HAP-1 (cell line): ENCODE results near the gene ERO1B.
"Not testable (repeated sequence)": the region's sequence is repeated elsewhere in the genome, so short reads cannot be mapped to it uniquely, and the experiment has no call there.

Experiments used
- DNase-seq, 2 experiments: peaks; one replicate each; pipeline ENCODE4 v3.0.0-alpha.2; 2016 to 2020; ENCODE audit warnings: low spot score in 2 of 2
- H3K27me3 ChIP-seq: fragments of 250-450 bp; sonication (Bioruptor Pico); 2 replicates; pipeline ENCODE4 v1.5.1; 2020; ENCODE audit warnings: low read depth, mild to moderate bottlenecking, moderate library complexity
- H3K36me3 ChIP-seq: fragments of 250-450 bp; sonication (Bioruptor Pico); replicated peaks from 2 replicates; pipeline ENCODE4 v1.5.1; 2020; ENCODE audit warnings: mild to moderate bottlenecking
- H3K4me1 ChIP-seq: fragments of 250-450 bp; sonication (Bioruptor Pico); 2 replicates; pipeline ENCODE4 v1.5.1; 2020; ENCODE audit warnings: mild to moderate bottlenecking
- H3K4me3 ChIP-seq: fragments of 250-450 bp; sonication (Bioruptor Pico); 2 replicates; pipeline ENCODE4 v1.5.1; 2020; ENCODE audit warnings: mild to moderate bottlenecking, moderate library complexity
- H3K9me3 ChIP-seq: fragments of 250-450 bp; sonication (Bioruptor Pico); 2 replicates; pipeline ENCODE4 v1.5.1; 2020; ENCODE audit warnings: mild to moderate bottlenecking, moderate library complexity
- in situ Hi-C: fragments of 300-500 bp; cut with MboI; formaldehyde crosslinking; loops from 3 replicates; pipeline ENCODE4 v1.14.3; 2020; ENCODE audit warnings: low sequenced_read_pairs, inconsistent platforms, mixed read lengths

The ERO1B gene, protein sequence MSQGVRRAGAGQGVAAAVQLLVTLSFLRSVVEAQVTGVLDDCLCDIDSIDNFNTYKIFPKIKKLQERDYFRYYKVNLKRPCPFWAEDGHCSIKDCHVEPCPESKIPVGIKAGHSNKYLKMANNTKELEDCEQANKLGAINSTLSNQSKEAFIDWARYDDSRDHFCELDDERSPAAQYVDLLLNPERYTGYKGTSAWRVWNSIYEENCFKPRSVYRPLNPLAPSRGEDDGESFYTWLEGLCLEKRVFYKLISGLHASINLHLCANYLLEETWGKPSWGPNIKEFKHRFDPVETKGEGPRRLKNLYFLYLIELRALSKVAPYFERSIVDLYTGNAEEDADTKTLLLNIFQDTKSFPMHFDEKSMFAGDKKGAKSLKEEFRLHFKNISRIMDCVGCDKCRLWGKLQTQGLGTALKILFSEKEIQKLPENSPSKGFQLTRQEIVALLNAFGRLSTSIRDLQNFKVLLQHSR

DNA sequence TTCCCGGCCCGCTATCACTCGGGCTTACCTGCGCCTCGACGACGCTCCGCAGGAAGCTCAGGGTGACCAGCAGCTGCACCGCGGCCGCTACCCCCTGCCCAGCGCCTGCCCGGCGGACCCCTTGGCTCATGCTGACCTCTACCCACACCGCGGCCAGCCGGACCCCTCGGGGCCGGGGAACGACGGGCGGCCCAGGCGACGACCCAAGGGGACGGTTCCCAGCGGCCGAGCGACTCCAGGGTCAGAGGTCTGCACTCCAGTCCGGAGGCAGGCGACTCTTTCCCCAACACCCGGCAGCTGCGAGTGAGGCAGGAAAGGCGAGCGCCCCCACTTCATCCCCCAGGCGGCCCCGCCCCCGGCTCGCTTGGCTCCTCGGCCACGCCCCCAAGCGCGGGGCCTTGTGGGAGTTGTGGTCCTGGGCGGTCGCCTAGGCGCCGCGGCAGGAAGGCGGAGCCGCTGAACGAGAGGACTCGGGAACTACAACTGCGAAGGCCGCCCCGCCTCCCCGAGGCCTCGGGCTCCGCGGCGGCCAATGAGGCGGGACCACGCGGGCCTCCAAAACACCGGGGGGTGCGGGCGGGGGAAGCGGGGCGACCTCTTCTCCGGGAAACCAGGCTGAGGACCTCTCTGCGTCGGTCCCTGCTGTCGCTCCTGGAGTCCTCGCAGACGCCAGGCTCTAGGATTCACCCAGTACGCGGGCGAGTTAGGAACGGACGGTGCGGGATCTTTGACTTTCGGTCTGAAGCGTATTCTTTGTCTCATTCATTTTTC, at the start of gene ERO1B:
ERO1B (minus strand) TSS at position 305 of the 771 bp plus-strand sequence; CDS start at position 130, 175 bp downstream.
- Histone ChIP-seq H3K9me3 (no peaks in the 10 kb centered on the region), H3K4me3 (peak within 1 kb of the TSS; percentile 88), H3K27me3 (no peaks in the 10 kb centered on the region), H3K4me1 (peaks cover 16% of the 10 kb centered on the region), H3K36me3 (no peaks in the 10 kb centered on the region)
- in situ Hi-C loops, result no loop called here
- DNase-seq, result peak; percentile 92 to 97

DNA sequence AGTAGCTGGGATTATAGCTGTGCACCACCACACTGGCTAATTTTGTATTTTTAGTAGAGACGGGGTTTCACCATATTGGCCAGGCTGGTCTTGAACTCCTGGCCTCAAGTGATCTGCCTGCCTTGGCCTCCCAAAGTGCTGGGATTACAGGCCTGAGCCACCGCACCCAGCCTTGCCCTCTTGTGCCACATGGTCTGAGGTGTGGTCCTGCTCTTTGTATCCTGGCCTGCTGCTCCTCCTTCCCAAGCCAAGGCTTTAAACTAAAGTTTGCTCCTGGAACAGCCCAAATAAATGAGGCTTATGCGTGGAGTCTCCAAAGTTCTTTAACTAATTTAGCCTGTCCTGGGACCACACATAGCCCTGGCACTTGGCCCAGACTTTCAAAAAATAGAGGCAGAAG, 49.7 kb upstream of the ERO1B start:
- H3K36me3 ChIP-seq, H3K4me3 ChIP-seq, DNase-seq, in situ Hi-C loops, H3K9me3 ChIP-seq, H3K4me1 ChIP-seq, H3K27me3 ChIP-seq: not testable (repeated sequence)

DNA sequence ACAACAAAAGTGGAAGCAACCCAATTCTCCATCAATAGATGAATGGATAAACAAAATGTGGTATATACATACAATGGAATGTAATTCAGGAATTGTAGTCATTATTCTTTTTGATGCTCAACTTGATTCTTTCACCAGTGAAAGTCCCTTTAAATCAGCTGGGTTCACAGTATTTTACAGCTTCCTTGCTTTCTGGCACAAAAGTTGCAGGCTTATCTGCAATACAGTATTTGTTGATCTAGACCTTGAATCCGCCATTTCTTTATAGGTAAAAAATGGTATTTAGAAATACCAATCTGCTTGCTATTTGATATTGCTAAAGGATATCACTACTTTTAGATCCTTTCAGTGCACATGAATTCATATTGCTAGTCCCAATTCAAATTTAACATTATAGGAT, 44.7 kb upstream of the ERO1B start:
- Histone ChIP-seq H3K9me3 (no peaks in the 10 kb centered on the region; the same call in 1 of the 2 replicates), H3K4me3 (no peak overlapping the region), H3K36me3 (no peaks in the 10 kb centered on the region), H3K4me1 (no peaks in the 10 kb centered on the region), H3K27me3 (no peaks in the 10 kb centered on the region)
- in situ Hi-C loops, result no loop called here
- DNase-seq, result no peak

DNA sequence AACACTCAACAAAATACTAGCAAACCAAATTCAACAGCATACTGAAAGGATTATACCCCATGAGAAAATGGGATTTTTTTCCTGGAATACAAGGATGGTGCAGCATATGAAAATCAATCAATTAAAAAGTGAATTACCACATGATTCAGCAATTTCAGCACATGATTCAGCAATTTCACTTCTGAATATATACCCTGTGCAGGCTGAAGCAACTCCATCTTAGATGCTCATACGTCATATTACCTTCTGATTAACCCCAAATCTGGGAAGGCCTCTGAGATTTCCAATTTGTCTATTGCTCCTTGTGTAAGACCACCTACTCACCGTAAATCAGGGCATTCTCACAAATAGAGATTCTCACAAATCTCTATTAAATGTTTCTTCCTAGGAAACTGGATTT, 43.8 kb upstream of the ERO1B start:
- Histone ChIP-seq H3K4me3 (no peak overlapping the region), H3K27me3 (no peaks in the 10 kb centered on the region)
- in situ Hi-C loops, result no loop called here

DNA sequence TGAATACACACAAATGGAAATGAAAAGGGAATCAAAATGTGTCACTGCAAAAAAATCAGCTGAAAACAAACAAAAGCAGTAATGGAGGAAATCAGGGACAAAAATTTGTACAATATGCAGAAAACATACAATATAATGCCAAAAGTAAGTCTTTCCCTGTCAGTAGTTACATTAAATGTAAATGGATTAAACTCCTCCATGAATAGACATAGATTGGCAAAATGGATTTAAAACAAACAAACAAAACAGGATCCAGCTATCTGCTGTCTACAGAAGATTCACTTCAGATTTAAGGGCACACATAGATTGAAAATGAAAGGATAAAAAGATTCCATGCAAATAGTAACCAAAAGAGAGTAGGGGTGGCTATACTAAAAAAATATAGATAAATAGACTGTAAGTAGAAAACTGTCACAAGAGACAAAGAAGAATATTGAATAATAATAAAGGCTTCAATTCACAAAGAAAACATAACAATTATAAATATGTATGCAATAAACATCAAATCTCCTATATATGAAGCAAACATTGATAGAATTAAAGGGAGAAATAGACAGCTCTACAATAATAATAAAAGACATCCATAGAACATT, 42.2 kb upstream of the ERO1B start:
- DNase-seq, result no peak
- in situ Hi-C loops, result no loop called here
- H3K27me3 ChIP-seq, result no peaks in the 10 kb centered on the region
- H3K4me1 ChIP-seq, result no peaks in the 10 kb centered on the region
- H3K4me3 ChIP-seq, result no peak overlapping the region
- no peaks in the 10 kb centered on the region for H3K36me3 ChIP-seq
- no peaks in the 10 kb centered on the region; the same call in 1 of the 2 replicates for H3K9me3 ChIP-seq

More for the DNA sequence above, 43.8 kb upstream of the ERO1B start:
- Histone ChIP-seq H3K4me1 (no peaks in the 10 kb centered on the region), H3K36me3 (no peaks in the 10 kb centered on the region), H3K9me3 (no peaks in the 10 kb centered on the region; the same call in 1 of the 2 replicates)
- no peak for DNase-seq

DNA sequence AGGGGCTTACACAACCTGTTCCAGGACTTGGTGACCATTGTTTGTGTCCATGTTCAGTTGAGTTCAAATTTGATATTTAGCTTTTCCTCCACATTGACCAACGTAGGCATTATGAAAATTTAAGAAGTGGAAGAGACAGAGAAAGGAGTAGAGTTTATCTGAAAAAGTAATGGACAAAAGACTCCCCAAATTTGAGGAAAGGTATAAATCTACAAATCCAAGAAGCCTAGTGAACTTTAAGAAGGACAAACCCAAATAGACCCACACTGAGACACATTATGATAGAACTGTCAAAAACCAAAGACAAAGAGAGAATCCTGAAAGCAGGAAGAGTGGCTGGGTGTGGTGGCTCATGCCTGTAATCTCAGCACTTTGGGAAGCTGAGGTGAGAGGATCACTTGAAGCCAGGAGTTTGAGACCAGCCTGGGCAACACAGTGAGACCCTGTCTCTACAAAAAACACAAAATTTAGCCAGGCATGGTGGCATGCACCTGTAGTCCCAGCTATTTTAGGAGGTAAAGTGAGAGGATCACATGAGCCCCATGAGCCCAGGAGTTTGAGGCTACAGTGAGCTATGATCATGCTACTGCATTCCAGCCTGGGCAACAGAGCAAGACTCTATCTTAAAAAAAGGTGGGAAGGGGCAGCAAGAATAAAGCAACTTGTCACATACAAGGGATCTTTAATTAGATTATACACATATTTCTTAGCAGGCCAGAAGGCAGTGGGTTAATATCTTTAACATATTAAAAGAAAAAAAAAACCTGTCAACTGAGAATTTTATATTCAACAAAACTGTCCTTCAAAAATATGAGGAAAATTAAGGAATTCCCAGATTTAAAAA, 41.0 kb upstream of the ERO1B start:
- in situ Hi-C loops, result no loop called here
- H3K4me1 ChIP-seq, result no peaks in the 10 kb centered on the region
- H3K4me3 ChIP-seq, result no peak overlapping the region
- no peaks in the 10 kb centered on the region; the same call in 1 of the 2 replicates for H3K9me3 ChIP-seq
- DNase-seq, result no peak
- H3K27me3 ChIP-seq, result no peaks in the 10 kb centered on the region
- no peaks in the 10 kb centered on the region for H3K36me3 ChIP-seq

DNA sequence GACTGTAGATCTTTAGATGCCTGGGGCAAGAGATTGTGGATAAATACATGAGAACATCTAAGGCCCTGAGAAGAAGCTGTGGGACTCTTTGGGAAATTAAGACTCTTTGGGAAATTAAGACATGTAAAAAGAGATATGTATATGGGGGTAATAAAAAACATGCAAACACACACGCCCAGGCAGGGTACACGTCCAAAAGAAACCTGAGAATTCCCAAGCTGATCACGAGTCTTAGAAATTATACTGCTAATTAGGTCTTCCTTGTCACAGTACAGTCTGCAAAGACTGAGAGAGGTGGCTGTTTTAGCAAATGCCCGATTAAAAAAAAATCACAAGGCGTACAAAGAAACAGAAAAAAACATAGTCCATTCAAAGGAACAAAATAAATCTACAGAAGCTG, 39.3 kb upstream of the ERO1B start:
- Histone ChIP-seq H3K4me3 (no peak overlapping the region), H3K36me3 (no peaks in the 10 kb centered on the region)
- in situ Hi-C loops, result no loop called here

DNA sequence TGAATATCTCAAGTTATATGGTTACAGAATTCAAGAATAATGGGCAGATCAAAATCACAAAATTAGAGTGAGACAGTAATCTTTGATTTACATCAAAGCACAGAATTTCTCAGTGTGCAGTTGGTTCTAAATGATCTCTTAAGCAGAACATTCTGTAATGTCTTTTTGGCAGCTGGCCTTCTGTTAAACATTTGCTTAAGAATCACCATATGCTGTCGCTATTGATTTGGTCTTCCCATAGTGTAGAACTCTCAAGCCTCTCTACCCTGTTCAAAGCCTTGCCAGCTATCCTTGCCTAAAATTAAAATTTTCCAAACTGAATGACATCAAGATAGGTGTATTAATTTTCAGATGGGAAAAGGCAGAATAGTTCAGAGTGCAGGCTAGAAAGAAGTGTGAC, 38.9 kb upstream of the ERO1B start:
- Histone ChIP-seq H3K9me3 (no peaks in the 10 kb centered on the region; the same call in 1 of the 2 replicates), H3K27me3 (no peaks in the 10 kb centered on the region), H3K4me3 (no peak overlapping the region), H3K4me1 (no peaks in the 10 kb centered on the region), H3K36me3 (no peaks in the 10 kb centered on the region)
- no peak for DNase-seq
- in situ Hi-C loops, result no loop called here

More for the DNA sequence above, 39.3 kb upstream of the ERO1B start:
- H3K9me3 ChIP-seq, result no peaks in the 10 kb centered on the region; the same call in 1 of the 2 replicates
- H3K4me1 ChIP-seq, result no peaks in the 10 kb centered on the region
- no peak for DNase-seq
- no peaks in the 10 kb centered on the region for H3K27me3 ChIP-seq

DNA sequence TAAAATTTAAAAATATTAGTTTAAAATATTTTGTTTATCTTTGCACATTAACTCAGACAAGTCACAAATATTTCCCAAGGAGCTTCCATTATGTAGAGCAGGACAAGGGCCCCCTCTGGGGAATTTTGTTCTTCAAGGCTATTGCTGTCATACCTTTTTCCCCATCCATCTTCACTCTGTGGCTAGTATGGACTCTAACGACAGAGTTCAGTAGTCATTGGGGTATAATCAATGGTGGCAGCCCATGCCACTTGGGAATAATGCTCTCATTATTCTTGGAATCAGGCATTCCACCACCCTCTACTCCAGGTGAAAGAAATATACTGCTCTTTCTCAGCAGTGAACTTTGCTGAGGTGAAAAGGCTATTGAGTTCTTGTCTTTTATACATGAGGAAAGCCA, 38.5 kb upstream of the ERO1B start:
- in situ Hi-C loops, result no loop called here
- no peaks in the 10 kb centered on the region for H3K27me3 ChIP-seq
- no peaks in the 10 kb centered on the region for H3K36me3 ChIP-seq
- H3K4me3 ChIP-seq, result no peak overlapping the region
- no peaks in the 10 kb centered on the region; the same call in 1 of the 2 replicates for H3K9me3 ChIP-seq
- no peaks in the 10 kb centered on the region for H3K4me1 ChIP-seq
- DNase-seq, result no peak

DNA sequence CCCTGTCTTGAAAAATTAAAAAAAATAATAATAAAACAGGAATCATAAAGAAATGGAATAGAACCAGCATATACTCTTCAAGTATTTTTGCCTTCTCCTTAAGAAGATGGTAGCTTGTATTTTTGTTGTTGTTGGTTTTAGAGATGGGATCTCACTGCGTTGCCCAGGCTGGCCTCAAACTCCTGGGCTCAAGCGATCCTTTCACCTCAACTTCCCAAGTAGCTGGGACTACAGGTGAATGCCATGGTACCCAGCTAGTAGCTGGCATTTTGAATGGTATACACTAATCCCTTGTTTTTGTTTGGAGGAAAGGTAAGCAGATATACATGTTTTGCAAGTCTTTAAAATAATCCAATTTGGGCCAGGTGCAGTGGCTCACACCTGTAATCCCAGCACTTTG, 34.7 kb upstream of the ERO1B start:
- H3K36me3 ChIP-seq, result no peaks in the 10 kb centered on the region
- no peak overlapping the region for H3K4me3 ChIP-seq
- no peak for DNase-seq
- in situ Hi-C loops, result no loop called here
- H3K9me3 ChIP-seq, result no peaks in the 10 kb centered on the region
- no peaks in the 10 kb centered on the region for H3K27me3 ChIP-seq
- peaks cover 12% of the 10 kb centered on the region for H3K4me1 ChIP-seq

DNA sequence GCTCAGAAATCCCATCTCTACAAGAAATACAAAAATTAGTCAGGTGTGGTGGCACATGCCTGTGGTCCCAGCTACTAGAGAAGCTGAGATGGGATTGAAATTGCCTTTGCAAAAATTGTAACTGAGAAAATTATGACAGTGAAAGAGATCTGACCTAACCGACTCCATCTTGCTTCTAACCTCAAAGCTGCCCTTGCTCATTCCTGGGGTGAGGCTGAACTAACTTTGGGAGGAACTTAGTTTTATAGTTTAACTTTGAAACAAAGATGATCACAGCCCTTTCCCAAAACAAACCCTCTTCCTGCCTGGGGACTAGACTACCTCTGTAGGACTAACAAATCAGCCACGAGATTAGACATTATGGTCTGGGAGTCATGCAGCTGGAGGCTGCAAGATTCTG, 33.8 kb upstream of the ERO1B start:
- H3K4me3 ChIP-seq, result no peak overlapping the region
- in situ Hi-C loops, result no loop called here
- peaks cover 12% of the 10 kb centered on the region for H3K4me1 ChIP-seq
- no peaks in the 10 kb centered on the region for H3K27me3 ChIP-seq
- no peak for DNase-seq
- H3K9me3 ChIP-seq, result no peaks in the 10 kb centered on the region
- H3K36me3 ChIP-seq, result no peaks in the 10 kb centered on the region

DNA sequence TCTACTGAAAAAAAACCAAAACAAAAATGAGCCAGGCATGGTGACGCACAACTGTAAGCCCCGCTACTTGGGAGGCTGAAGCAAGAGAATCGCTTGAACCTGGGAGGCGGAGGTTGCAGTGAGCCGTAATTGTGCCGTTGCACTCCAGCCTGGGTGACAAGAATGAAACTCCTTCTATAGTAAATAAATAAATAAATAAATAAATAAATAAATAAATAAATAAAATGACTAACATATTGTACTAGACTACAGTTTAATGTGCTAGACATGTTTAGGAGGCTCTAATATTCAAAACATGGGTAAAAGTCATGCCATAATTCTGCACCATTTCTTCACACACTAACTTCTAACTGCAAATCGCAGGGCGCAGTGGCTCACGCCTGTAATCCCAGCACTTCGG, 33.3 kb upstream of the ERO1B start:
- no peak overlapping the region for H3K4me3 ChIP-seq
- in situ Hi-C loops, result no loop called here
- H3K4me1 ChIP-seq, result peaks cover 12% of the 10 kb centered on the region

DNA sequence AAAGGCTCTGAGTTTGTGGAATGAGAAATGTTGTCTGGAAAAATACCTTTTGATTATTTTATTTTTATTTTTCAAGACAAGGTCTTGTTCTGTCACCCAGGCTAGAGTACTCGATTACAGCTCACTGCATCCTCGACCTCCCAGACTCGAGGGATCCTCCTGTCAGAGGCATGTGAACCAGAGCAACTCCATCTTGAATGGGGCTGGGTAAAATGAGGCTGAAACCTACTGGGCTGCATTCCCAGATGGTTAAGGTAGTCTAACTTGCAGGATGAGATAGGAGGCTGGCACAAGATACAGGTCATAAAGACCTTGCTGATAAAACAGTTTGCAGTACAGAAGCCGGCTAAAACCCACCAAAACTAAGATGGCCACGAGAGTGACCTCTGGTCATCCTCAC, 32.3 kb upstream of the ERO1B start:
- H3K36me3 ChIP-seq, H3K9me3 ChIP-seq, in situ Hi-C loops, H3K27me3 ChIP-seq, H3K4me3 ChIP-seq, DNase-seq: not testable (repeated sequence)
- H3K4me1 ChIP-seq, result peaks cover 12% of the 10 kb centered on the region

More for the DNA sequence above, 33.3 kb upstream of the ERO1B start:
- Histone ChIP-seq H3K9me3 (no peaks in the 10 kb centered on the region), H3K27me3 (no peaks in the 10 kb centered on the region), H3K36me3 (no peaks in the 10 kb centered on the region)
- no peak for DNase-seq
